NB4 (cell line): Measurements from ENCODE around the gene ZNF407.
"Not testable (repeated sequence)": the region's sequence is repeated elsewhere in the genome, so short reads cannot be mapped to it uniquely, and the experiment has no call there.

ENCODE experiments used
- DNase-seq: peaks from one replicate; pipeline ENCODE4 v3.0.0; 2010; ENCODE audit warnings: low read depth
- H3K4me3 ChIP-seq: one replicate; pipeline ENCODE4 v1.5.1; 2011; ENCODE audit warnings: mild to moderate bottlenecking, low read depth, low read length, moderate library complexity
- CTCF ChIP-seq: IDR thresholded peaks from one replicate; pipeline ENCODE4 v1.5.1; 2012; ENCODE audit warnings: low read depth, low read length
- MAX ChIP-seq: IDR thresholded peaks from 2 replicates; pipeline ENCODE4 v1.6.1; 2011; ENCODE audit warnings: low read depth, low read length
- MYC ChIP-seq: IDR thresholded peaks from 2 replicates; pipeline ENCODE4 v1.6.1; 2011; ENCODE audit warnings: low read depth, low read length
- POLR2A ChIP-seq: IDR thresholded peaks from 2 replicates; pipeline ENCODE4 v1.6.1; 2011; ENCODE audit warnings: mild to moderate bottlenecking; ENCODE audit not compliant: insufficient read length; ENCODE audit errors: extremely low read depth

The ZNF407 gene

GRCh38 chr18:75083761-75084160 lies 486.1 kb downstream of the ZNF407 start:
- H3K4me3 ChIP-seq: no peak overlapping the region
- no peak for TF ChIP-seq MYC
- no peak for TF ChIP-seq MAX
- TF ChIP-seq CTCF: no peak
- no peak for TF ChIP-seq POLR2A
- DNase-seq: no peak

- H3K4me3 ChIP-seq, DNase-seq: not testable (repeated sequence)
Measured at GRCh38 chr18:75085676-75086075, 488.0 kb downstream of the ZNF407 start.

- TF ChIP-seq MAX: no peak
- no peak for TF ChIP-seq CTCF
- TF ChIP-seq POLR2A: no peak
- TF ChIP-seq MYC: no peak
- DNase-seq: no peak
- H3K4me3 ChIP-seq: no peak overlapping the region
Measured at GRCh38 chr18:75086494-75087034, 488.9 kb downstream of the ZNF407 start.

GRCh38 chr18:75087119-75088020 lies 489.7 kb downstream of the ZNF407 start:
- no peak for TF ChIP-seq MYC
- no peak overlapping the region for H3K4me3 ChIP-seq
- no peak for DNase-seq

GRCh38 chr18:75088021-75088506 lies 490.4 kb downstream of the ZNF407 start:
- H3K4me3 ChIP-seq: no peak overlapping the region
- TF ChIP-seq MYC: no peak
- no peak for TF ChIP-seq MAX
- no peak for TF ChIP-seq CTCF
- TF ChIP-seq POLR2A: no peak

GRCh38 chr18:75088622-75089211 lies 491.0 kb downstream of the ZNF407 start:
- TF ChIP-seq MAX: no peak
- TF ChIP-seq CTCF: no peak
- TF ChIP-seq MYC: no peak
- TF ChIP-seq POLR2A: no peak
- H3K4me3 ChIP-seq: no peak overlapping the region
- no peak for DNase-seq

More at GRCh38 chr18:75088021-75088506, 490.4 kb downstream of the ZNF407 start:
- DNase-seq: no peak
